H9 (cell line): Measurements from ENCODE around the gene RHBDD1. TPM values are rescaled to one million over a fixed set of nuclear protein-coding genes. Genes with fewer than 3 reads are reported as not detected.

Experiments used
- DNase-seq: peaks from one replicate; pipeline ENCODE4 v3.0.0-alpha.2; 2017
- H2AFZ ChIP-seq: one replicate; pipeline ENCODE4 v1.6.1; 2013; ENCODE audit warnings: mild to moderate bottlenecking, low read length, control low read depth, moderate library complexity
- H2AK5ac ChIP-seq: 2 replicates; pipeline ENCODE4 v1.6.1; 2013; ENCODE audit warnings: low read length, control low read depth, mixed read lengths; ENCODE audit not compliant: insufficient read length
- H2BK120ac ChIP-seq: one replicate; pipeline ENCODE4 v1.6.1; 2013; ENCODE audit warnings: low read depth, mild to moderate bottlenecking, low read length, control low read depth, inconsistent platforms; ENCODE audit not compliant: poor library complexity, severe bottlenecking
- H2BK12ac ChIP-seq: 2 replicates; pipeline ENCODE4 v1.6.1; 2013; ENCODE audit warnings: low read length, control low read depth, mixed read lengths, low read depth; ENCODE audit not compliant: insufficient read length
- H2BK15ac ChIP-seq: 2 replicates; pipeline ENCODE4 v1.6.1; 2013; ENCODE audit warnings: low read depth, low read length, control low read depth
- H2BK20ac ChIP-seq: one replicate; pipeline ENCODE4 v1.6.1; 2013; ENCODE audit warnings: low read depth, mild to moderate bottlenecking, low read length, control low read depth, inconsistent platforms; ENCODE audit not compliant: poor library complexity, severe bottlenecking
- H2BK5ac ChIP-seq: 2 replicates; pipeline ENCODE4 v1.6.1; 2013; ENCODE audit warnings: low read length, control low read depth, mixed read lengths; ENCODE audit not compliant: insufficient read length
- H3K14ac ChIP-seq: 2 replicates; pipeline ENCODE4 v1.6.1; 2013; ENCODE audit warnings: low read length, control low read depth; ENCODE audit not compliant: insufficient read depth
- H3K18ac ChIP-seq: 2 replicates; pipeline ENCODE4 v1.6.1; 2013; ENCODE audit warnings: low read depth, mild to moderate bottlenecking, mixed read lengths, low read length, control low read depth; ENCODE audit not compliant: insufficient read length
- H3K23ac ChIP-seq: 2 replicates; pipeline ENCODE4 v1.6.1; 2013; ENCODE audit warnings: low read length, control low read depth, mixed read lengths, low read depth; ENCODE audit not compliant: insufficient read length
- H3K23me2 ChIP-seq: 2 replicates; pipeline ENCODE4 v1.6.1; 2013; ENCODE audit warnings: low read depth, mild to moderate bottlenecking, mixed read lengths, low read length, control low read depth; ENCODE audit not compliant: insufficient read length, poor library complexity, severe bottlenecking
- H3K27ac ChIP-seq: 2 replicates; pipeline ENCODE4 v1.5.1; 2013; ENCODE audit warnings: low read length, control low read depth, mixed read lengths, low read depth; ENCODE audit not compliant: insufficient read length
- H3K27me3 ChIP-seq: 2 replicates; pipeline ENCODE4 v1.6.1; 2013; ENCODE audit warnings: low read length, control low read depth, inconsistent platforms; ENCODE audit not compliant: insufficient read depth
- H3K4ac ChIP-seq: 2 replicates; pipeline ENCODE4 v1.6.1; 2013; ENCODE audit warnings: low read depth, mild to moderate bottlenecking, control low read depth, inconsistent platforms, low read length, moderate library complexity
- H3K4me1 ChIP-seq: 2 replicates; pipeline ENCODE4 v1.6.1; 2013; ENCODE audit warnings: low read length, control low read depth, inconsistent platforms; ENCODE audit not compliant: insufficient read depth
- H3K4me2 ChIP-seq: 2 replicates; pipeline ENCODE4 v1.6.1; 2013; ENCODE audit warnings: low read length, control low read depth, mixed read lengths; ENCODE audit not compliant: insufficient read length, insufficient read depth
- H3K56ac ChIP-seq: 2 replicates; pipeline ENCODE4 v1.6.1; 2013; ENCODE audit warnings: low read depth, mild to moderate bottlenecking, mixed read lengths, low read length, control low read depth; ENCODE audit not compliant: insufficient read length
- H3K79me1 ChIP-seq: 2 replicates; pipeline ENCODE4 v1.6.1; 2013; ENCODE audit warnings: low read depth, mild to moderate bottlenecking, moderate library complexity, low read length, control low read depth, inconsistent platforms; ENCODE audit not compliant: insufficient read depth, poor library complexity, severe bottlenecking
- H3K79me2 ChIP-seq: 2 replicates; pipeline ENCODE4 v1.6.1; 2013; ENCODE audit warnings: low read length, control low read depth, inconsistent platforms; ENCODE audit not compliant: insufficient read depth
- H3K9ac ChIP-seq: 2 replicates; pipeline ENCODE4 v1.6.1; 2013; ENCODE audit warnings: low read length, control low read depth, mixed read lengths; ENCODE audit not compliant: insufficient read length; ENCODE audit errors: extremely low read depth
- H3K9me3 ChIP-seq: one replicate; pipeline ENCODE4 v1.6.1; 2013; ENCODE audit warnings: low read depth, low read length, inconsistent platforms; ENCODE audit not compliant: control insufficient read depth
- H3T11ph ChIP-seq: one replicate; pipeline ENCODE4 v1.6.1; 2013; ENCODE audit warnings: mild to moderate bottlenecking, low read length, control low read depth, inconsistent platforms
- H4K20me1 ChIP-seq: one replicate; pipeline ENCODE4 v1.6.1; 2013; ENCODE audit not compliant: control insufficient read depth, insufficient read length, insufficient read depth
- H4K5ac ChIP-seq: 2 replicates; pipeline ENCODE4 v1.6.1; 2013; ENCODE audit warnings: low read depth, mild to moderate bottlenecking, mixed read lengths, low read length, control low read depth; ENCODE audit not compliant: insufficient read length
- H4K8ac ChIP-seq: replicated peaks from 2 replicates; pipeline ENCODE4 v1.6.1; 2013; ENCODE audit warnings: low read length, control low read depth, mixed read lengths, low read depth; ENCODE audit not compliant: insufficient read length
- H4K91ac ChIP-seq: 2 replicates; pipeline ENCODE4 v1.6.1; 2013; ENCODE audit warnings: low read depth, mild to moderate bottlenecking, moderate library complexity, mixed read lengths, low read length, control low read depth; ENCODE audit not compliant: insufficient read length
- H3K27ac Mint-ChIP-seq, 3 experiments: 2 replicates in 2 of 3; 3 replicates in 1 of 3; pipeline ENCODE4 v1.8.0; 2020 to 2021; ENCODE audit warnings: mixed read lengths in 3 of 3, mild to moderate bottlenecking in 1 of 3, moderate library complexity in 1 of 3
- H3K27me3 Mint-ChIP-seq: 2 replicates; pipeline ENCODE4 v1.8.0; 2021; ENCODE audit warnings: low read depth, mild to moderate bottlenecking, moderate library complexity, mixed read lengths
- H3K36me3 Mint-ChIP-seq, 3 experiments: 2 replicates in 2 of 3; 3 replicates in 1 of 3; pipeline ENCODE4 v1.8.0; 2020 to 2021; ENCODE audit warnings: low read depth in 3 of 3, mixed read lengths in 3 of 3; ENCODE audit not compliant: insufficient read depth in 1 of 3
- H3K4me1 Mint-ChIP-seq, 2 experiments: 2 replicates each; pipeline ENCODE4 v1.8.0; 2020; ENCODE audit warnings: mixed read lengths in 2 of 2
- H3K4me3 Mint-ChIP-seq, 2 experiments: 2 replicates in 1 of 2; 3 replicates in 1 of 2; pipeline ENCODE4 v1.8.0; 2020 to 2021; ENCODE audit warnings: mild to moderate bottlenecking in 2 of 2, mixed read lengths in 2 of 2, moderate library complexity in 1 of 2
- H3K9me3 Mint-ChIP-seq, 2 experiments: 2 replicates in 1 of 2; 3 replicates in 1 of 2; pipeline ENCODE4 v1.8.0; 2020; ENCODE audit warnings: mild to moderate bottlenecking in 2 of 2, mixed read lengths in 2 of 2, moderate library complexity in 1 of 2
- CTCF ChIP-seq: fragments of 200-600 bp; sonication (generic); conservative IDR thresholded peaks from 3 replicates; pipeline ENCODE4 v1.8.0; 2021; ENCODE audit warnings: antibody characterized with exemption, mild to moderate bottlenecking
- WGBS: extraction: QIAGEN DNeasy Blood & Tissue Kit; methylation state at CpG from one replicate; pipeline ENCODE4 v1.1.7; 2013; ENCODE audit warnings: missing lambda C conversion rate, low lambda C conversion rate, mixed read lengths; ENCODE audit not compliant: insufficient read length; ENCODE audit errors: extremely low coverage; 5-methylcytosine and 5-hydroxymethylcytosine counted together
- total RNA-seq: library from RNA; stranded (reverse); gene quantifications from 2 replicates; pipeline ENCODE4 v1.2.1, GENCODE V29; 2021

Gene RHBDD1
- total RNA-seq, 1 experiment from 2014 or later = 24.9 TPM

- Histone ChIP-seq H3K79me1 (no peaks in the 10 kb centered on the region), H3K23me2 (peaks cover 13% of the 10 kb centered on the region), H4K5ac (no peak overlapping the region), H3K9ac (no peak overlapping the region), H2BK20ac (no peak overlapping the region), H3K27ac (no peak overlapping the region), H2BK120ac (no peak overlapping the region), H2AK5ac (no peak overlapping the region), H3K18ac (no peak overlapping the region), H4K8ac (no peak overlapping the region), H2AFZ (no peak overlapping the region), H2BK15ac (no peak overlapping the region), H3K4ac (no peak overlapping the region), H2BK5ac (no peak overlapping the region), H3K14ac (no peak overlapping the region), H3K9me3 (no peaks in the 10 kb centered on the region), H2BK12ac (no peak overlapping the region), H3K4me2 (no peak overlapping the region), H3K79me2 (peaks cover 2% of the 10 kb centered on the region; the same call in 1 of the 2 replicates), H4K91ac (no peak overlapping the region), H3K56ac (no peak overlapping the region), H4K20me1 (no peaks in the 10 kb centered on the region), H3K23ac (no peak overlapping the region), H3K27me3 (no peaks in the 10 kb centered on the region), H3T11ph (no peak overlapping the region), H3K4me1 (peaks cover 2% of the 10 kb centered on the region; the same call in 1 of the 2 replicates)
- no peak for TF ChIP-seq CTCF
- Mint-ChIP-seq H3K4me1 (peaks cover 33 to 41% of the 10 kb centered on the region in 2 experiments), H3K27me3 (no peaks in the 10 kb centered on the region), H3K27ac (no peak overlapping the region), H3K9me3 (no peaks in the 10 kb centered on the region), H3K4me3 (no peak overlapping the region), H3K36me3 (peaks cover 18 to 29% (median 21%) of the 10 kb centered on the region in 3 experiments; a peak in 6 of 7 replicates)
- WGBS = no CpG with 5 or more reads among the region's 1 CpG
- DNase-seq = no peak
Measured at GRCh38 chr2:226790011-226790410, 45.8 kb upstream of the RHBDD1 start.
